NCI-H2227 (cell line): Measurements from ENCODE around the gene NXPE3.
"Not testable (repeated sequence)": the region's sequence is repeated elsewhere in the genome, so short reads cannot be mapped to it uniquely, and the experiment has no call there.

ENCODE experiments used
- DNase-seq: peaks from one replicate; lab custom pipeline; 2025; ENCODE audit not compliant: unreplicated experiment; lab: John Stamatoyannopoulos, UW

The NXPE3 gene

DNA sequence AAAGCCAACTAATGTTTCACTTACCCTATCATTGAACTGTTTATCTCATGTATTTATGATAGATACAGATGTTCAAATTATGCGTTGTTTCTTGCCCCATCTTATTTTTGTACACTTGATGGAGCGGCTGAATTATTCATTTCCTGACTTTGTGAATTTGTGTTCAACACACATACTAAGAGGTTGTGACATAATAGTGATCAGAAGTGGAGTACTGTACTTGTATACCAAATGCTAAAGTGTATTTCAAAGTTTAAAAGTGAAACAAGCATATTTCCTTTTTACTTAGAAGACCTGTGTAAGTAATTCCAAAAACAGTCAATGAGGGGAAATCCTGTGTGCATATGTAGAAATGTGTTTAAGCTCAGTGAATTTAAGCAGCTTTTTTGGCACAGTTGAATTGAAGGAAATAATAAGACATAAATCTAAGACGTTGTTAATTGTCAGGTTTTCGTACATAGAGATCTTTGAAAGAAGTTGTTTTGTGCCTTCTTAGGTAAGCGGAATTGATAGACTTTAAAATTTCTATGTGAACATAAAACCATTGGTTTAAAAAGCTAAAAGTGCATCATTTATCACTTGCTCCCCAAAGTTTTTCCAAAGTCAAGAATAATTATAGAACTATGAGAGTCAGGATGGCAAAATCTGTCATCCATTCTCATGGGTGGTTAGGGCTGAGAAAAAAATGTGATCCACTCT is 72.2 kb downstream of the NXPE3 start:
- DNase-seq: no peak

DNA sequence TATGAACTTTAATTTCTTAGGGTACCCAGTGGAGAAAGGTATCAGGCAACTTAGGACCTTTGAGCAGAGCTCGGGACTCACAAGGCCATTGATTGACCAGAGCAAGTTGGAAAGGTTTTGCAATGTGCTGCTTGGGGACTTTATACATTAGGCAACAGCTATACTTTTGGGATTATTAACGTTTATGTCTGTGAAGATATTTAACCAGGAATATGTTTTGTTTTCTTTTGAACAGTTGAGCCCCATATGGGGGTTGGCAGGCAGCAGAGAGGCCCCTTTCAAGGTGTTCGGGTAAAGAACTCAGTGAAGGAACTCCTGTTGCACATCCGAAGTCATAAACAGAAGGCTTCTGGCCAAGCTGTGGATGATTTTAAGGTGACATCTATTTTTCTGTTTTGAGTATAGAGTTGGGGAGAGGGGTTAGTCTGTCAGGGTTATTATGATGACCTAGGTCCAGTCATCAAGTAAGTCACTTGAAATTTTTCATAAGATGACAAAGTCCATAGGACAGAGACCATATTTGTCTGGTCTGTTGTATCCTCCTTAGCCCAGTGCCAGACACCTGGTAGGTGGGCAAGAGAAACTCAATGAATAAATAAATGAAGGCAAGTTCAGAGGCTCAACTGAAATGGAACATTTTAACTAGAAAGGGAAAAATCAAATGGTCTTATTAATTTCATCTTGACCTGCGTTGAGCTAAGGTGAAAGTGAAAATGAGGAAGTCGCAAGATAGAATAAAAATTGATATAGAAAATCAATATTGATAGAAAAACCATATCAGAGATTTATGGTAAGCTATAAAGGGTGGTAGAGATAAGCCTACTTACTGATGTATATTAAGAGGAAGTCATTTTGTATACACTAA is 73.1 kb downstream of the NXPE3 start:
- DNase-seq: no peak

DNA sequence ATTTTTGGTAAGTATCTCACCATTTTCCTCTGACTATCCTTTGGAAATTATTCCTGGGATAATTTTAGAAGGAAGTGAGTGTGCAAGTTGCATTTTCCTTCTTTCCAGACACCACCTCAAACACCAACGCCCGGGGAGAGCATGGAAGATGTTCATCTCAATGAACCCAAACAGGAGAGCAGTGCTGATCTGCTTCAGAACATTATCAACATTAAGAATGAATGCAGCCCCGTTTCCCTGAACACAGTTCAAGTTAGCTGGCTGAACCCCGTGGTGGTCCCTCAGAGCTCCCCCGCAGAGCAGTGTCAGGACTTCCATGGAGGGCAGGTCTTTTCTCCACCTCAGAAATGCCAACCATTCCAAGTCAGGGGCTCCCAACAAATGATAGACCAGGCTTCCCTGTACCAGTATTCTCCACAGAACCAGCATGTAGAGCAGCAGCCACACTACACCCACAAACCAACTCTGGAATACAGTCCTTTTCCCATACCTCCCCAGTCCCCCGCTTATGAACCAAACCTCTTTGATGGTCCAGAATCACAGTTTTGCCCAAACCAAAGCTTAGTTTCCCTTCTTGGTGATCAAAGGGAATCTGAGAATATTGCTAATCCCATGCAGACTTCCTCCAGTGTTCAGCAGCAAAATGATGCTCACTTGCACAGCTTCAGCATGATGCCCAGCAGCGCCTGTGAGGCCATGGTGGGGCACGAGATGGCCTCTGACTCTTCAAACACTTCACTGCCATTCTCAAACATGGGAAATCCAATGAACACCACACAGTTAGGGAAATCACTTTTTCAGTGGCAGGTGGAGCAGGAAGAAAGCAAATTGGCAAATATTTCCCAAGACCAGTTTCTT is 74.2 kb downstream of the NXPE3 start:
- DNase-seq: no peak

DNA sequence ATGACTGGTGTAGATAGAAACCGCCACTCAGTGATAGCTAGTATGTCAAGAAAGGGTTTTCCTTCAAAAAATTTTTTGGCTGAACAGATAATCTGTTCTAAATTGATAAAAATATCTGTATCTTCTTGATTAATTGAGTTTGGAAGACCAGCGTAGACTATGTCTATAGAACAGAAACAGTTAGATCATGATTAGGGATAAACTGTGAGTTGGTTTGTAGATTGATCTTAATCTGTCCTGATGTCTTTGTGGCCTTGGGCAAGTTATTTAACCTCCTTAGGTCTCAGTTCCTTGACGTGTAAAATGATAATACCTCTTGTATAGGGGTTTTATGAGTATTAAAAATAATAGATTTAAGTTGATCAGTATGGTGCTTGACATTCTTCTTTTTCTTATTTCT is 75.0 kb downstream of the NXPE3 start:
- no peak for DNase-seq

DNA sequence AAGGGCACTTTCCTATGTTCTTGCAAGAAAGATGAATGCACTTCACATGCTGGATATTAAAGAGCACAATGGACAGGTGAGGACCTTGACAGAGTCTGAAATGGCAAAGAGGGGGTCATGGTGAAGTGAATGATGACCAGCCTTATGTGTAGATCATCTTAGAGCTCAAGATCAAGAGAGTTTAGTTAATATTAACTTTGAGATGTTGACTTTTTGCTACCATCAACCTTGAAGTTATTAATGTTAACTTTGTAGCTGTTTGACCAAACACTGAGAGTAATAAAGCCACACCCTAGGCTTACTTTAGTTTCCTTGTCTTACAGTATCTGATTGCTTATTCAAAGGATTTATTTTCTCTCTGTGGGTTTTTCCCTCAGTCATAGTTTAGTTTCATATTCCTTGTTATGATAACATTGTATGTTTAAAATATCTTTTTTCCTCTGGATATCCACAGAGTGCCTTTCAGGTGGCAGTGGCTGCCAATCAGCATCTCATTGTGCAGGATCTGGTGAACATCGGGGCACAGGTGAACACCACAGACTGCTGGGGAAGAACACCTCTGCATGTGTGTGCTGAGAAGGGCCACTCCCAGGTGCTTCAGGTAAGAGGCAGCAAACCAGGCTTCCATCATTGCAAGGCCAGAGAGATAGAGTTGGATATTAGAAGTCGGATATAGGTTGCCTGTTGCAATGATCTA is 75.7 kb downstream of the NXPE3 start:
- DNase-seq: no peak

DNA sequence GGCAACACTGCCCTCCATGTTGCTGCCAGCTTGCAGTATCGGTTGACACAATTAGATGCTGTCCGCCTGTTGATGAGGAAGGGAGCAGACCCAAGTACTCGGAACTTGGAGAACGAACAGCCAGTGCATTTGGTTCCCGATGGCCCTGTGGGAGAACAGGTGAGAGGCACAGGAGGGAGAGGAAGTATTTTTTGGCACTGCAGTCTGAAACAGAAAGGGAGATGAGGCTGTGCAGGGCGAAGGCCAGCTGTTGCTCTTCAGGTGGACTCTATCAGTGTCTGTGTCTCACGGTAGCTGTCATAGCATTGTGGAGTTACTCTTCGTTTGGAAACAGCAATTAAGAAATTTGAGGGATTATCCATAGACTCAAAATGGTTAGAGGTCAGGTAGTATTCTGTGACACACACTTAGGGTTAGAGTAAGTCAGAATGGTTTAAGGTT is 78.3 kb downstream of the NXPE3 start:
- DNase-seq: no peak

DNA sequence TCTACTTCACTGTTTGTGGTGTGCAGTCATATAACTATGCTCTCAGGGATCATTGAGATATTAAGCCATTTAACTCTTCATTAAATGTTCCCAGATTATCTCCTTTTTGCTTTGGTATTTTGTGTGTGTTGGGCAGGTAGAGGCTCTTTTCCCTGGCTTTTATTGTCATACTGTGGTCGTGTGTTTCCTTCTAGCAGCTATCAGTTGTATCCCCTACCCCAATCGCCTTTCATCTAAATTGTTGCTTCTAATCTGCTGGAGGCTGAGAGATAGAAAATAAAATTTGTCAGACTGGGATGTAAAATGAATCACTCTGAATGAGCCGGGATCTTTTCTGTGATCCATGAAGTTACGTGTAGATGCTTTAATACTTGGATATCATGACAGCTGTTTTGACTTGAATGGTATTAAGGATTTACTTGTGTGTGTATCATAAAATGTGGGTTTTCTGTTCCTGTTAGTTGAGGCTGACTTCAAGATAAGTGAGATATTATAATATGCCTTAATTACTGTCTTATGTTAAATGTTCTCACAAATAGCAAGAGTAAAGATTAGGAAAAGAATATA is 79.5 kb downstream of the NXPE3 start:
- DNase-seq: no peak

DNA sequence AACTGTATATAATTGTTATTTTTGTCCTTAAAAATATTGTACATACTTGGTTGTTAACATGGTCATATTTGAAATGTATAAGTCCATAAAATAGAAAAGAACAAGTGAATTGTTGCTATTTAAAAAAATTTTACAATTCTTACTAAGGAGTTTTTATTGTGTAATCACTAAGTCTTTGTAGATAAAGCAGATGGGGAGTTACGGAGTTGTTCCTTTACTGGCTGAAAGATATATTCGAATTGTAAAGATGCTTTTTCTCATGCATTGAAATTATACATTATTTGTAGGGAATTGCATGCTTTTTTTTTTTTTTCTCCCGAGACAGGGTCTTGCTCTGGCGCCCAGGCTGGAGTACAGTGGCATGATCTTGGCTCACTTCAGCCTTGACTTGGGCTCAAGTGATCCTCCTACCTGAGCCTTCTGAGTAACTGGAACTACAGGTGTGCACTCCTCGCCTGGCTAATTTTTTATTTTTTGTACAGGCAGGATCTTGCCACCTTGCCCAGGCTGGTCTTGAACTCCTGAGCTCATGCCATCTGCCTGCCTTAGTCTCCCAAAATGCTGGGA is 81.0 kb downstream of the NXPE3 start:
- DNase-seq: no peak

DNA sequence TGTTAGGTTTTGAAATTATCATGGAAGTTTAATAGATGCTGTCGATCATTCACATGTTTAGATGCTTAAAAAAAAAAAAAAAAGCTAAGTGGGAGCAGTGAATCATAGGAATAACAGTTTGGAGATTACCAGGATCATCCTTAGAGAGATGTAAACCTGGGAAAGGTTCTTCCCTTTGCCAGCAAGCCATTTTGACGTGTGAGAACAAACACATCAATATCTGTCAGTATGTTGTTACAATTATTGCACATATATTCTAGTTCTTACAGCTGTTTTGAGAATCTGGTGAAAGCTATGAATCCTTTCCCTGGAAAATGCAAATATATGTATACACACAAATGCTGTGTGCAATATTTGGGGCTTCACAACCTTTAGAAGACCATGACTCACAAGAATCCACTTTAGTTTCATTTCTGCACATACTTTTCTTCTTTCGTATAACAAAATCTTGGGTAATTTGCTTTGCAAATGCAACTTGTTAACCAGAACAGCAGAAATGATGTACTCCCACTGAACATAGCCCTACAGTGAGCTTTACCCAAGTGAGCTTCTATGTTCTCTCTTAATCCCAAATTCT is 82.3 kb downstream of the NXPE3 start:
- DNase-seq: no peak

DNA sequence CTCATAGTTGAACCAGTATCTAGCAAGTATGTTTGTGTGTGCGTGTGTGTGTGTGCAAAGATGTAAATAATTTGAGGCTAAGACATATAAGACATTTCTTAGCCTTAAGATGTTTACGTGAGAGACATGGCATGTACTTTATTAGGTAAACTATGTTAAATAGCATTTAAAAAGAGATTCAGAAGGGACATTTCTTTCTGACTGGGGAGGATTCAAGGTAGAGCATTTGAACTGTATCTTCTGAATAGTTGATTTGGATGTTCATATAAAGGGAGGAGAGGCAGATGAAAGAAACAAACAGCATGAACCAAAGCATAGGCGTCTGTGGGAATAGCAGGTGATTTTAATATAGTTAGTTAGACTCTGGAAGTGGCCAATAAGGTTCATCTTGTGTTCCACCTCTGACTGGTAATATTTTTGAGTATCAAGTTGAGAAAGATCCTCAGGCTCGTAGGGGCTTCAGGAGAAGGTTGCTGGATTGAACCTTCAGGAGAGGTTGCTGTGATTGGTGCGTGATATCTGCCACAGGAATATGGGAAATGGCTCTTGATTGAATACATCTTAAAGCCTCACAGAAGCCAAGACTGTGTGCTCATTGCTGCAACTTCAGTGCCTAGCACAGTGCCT is 82.9 kb downstream of the NXPE3 start:
- no peak for DNase-seq

DNA sequence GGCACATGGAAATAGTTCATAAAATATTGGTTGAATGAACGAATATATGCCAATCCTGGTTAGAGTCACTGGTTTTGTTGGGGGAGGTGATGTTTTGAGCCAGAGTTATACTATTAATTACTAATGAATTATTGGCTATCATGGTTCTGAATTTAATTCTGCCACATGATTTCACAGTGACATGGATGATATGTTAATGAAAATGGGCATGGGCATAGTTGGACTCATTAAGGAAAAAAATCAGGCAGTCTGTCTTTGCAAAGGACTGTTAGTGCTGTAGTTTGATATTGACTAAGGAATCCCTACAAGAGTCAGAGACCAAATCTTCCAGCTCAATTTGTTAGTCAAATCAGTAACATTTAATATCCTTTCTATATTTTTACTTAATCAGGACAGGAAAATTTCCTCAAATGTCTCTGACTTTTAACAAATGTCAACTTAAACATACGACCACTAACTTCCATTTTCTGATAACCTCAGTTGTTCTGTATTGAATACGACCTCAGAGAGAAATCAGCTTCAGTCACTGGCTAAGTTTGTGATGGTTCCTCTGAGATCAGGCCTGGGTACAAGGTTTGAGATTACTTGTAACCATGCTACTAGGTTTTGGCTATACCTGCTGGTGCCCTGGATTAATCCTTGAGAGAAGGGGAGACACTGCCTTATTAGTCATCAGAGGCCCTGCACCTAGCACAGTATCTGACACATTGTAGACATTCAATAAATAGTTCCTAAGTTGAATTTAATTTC is 83.6 kb downstream of the NXPE3 start:
- DNase-seq: no peak

DNA sequence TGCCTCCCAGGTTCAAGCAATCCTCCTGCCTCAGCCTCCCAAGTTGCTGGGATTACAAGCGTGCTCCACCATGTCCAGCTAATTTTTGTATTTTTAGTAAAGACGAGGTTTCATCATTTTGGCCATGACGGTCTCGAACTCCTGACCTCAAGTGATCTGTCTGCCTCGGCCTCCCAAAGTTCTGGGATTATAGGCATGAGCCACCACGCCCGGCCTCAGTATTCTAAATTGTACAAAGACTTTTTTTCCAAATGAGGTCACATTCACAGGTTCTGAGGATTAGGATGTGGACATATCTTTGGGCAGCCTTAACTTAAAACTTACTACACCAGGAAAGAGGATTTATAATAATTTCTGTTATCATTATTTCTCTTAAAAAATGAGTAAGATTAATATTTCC is 85.9 kb downstream of the NXPE3 start:
- DNase-seq: not testable (repeated sequence)

DNA sequence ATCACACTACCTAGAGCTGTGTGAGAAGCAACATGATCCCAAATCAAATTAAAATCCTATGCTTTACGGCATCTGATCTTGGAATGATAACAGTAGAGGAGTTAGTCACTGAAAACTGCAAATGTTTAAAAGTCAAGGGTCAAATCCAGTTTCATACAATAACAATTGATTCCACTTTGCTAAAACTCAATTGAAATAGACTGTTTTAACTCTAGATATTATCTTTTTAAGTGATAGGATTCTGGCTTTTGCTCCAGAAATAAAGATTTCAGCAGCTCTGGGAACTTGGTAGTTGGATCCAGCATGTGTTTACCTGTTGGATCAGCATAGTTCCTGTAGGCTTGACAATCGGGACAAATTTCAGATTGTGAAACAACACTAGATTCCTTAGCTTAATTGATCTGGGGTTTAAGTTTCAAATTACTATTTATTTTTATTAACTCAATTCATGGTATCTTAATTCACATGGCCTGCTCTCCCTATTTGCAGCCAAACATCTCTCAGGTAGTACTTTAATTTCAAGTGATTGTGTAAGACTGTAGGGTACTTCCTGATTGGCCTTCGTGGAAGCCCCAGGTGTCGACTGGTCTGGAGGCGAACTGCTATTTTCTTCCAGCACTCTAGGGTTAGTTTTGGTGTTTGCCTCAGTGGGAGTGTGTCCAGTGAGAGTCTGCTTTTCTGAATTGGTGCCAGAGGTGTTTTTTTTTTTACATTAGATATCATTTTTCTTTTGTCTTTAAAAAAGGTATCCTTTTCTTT is 86.9 kb downstream of the NXPE3 start:
- no peak for DNase-seq

DNA sequence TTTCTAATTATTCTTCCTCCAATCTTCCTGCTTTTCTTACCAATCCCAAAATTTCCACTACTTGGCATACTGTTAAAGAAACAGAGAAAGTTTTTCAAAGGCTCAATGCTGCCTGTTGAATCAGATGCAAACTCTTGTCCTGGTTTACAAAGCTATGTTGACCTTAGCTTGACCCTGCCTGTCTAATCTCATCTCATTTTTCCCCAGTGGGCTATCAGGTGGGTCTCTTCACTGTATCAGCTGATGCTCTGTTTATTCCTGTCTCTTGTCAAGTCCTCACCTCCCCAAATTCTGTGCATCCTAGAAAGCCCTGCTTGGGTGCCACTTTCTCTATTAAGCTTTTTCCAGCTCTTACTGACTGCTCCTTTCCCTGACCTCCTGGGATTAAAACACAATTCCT is 88.5 kb downstream of the NXPE3 start:
- no peak for DNase-seq

DNA sequence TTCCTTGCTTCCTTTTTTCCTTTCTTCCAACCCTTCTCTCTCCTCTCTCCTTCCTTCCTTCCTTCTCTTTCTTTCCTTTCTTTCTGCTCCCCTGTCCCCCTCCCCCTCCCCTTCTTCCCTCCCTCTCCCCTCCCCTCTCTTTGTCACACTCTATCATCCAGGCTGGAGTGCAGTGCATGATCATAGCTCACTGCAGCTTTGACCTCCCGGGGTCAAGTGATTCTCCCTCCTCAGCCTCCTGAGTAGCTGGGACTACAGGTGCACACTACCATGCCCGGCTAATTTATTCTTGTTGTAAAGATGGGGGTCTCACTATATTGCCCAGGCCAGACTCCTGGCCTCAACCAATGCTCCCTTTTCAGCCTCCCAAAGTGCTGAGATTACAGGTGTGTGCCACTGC is 89.0 kb downstream of the NXPE3 start:
- no peak for DNase-seq

DNA sequence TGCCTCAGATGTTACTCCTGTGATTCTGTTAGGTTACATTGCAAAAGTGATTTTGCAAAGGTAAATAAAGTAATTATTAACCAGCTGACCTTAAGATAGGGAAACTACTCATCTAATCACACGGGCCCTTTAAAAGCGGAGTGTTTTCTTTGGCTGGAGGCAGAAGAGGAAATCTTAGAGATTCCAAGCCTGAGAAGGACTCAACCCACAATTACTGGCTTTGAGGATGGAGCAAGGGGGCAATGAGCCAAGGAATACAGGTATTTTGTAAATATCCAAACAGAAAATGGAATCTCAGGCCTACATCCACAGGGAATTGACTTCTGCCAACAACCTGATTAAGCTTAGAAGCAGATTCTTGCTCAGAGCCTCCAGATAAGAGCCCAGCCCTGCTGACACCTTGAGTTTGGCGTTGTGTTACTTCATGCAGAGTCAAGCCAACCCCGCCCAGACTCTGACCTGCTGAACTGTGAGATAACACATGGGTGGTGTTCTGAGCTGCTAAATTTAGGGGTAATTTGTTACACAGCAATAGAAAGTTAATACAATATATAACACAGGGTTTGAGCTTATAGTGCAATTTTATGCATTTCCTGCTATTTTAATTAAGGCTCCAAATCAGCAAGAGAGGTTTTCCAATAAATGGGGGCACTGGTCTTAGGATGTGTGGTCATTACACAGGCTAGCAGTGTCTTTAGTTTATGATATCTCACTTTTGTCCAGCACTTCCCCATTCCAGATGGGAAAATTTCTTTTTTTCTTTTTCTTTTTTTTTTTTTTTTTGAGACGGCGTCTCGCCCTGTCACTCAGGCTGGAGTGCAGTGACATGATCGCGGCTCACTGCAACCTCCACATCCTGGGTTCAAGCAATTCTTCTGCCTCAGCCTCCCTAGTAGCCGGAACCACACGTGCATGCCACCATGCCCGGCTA is 89.8 kb downstream of the NXPE3 start:
- no peak for DNase-seq

DNA sequence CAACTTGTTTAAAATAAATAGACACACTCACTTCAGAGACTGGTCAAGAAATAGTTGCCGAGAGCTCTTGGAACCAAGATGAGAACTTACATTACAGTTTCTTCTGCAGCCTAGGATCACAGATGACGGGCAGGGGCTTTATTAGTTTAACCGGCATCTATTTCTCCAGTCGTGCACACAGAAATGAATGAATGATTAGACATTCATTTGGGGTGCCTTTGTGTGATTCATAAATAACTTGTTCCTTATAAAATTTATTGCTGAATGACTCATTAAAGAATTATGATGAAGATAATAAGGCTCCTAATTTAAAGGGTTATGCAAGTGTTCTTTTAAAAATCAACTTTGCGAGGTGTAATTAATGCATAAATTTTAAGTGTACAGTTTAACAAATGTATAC is 91.1 kb downstream of the NXPE3 start:
- no peak for DNase-seq
